Esophagus muscularis mucosa (tissue), 3 donors: ENCODE measurements around the gene TRAPPC12.

Experiments used
- EP300 ChIP-seq: sonication (generic); formaldehyde crosslinking; IDR thresholded peaks from one replicate; pipeline ENCODE4 v1.6.1; 2017; ENCODE audit warnings: antibody characterized with exemption
- TF ChIP-seq, protein P1 (sequence below), 3 experiments: fragments of 200-600 bp in 2 of 3; fragments of 450-650 bp in 1 of 3; sonication (generic) in 2 of 3; IDR thresholded peaks; one replicate each; pipeline ENCODE4 v1.5.1; 2017 to 2019; ENCODE audit warnings: antibody characterized with exemption in 3 of 3, mild to moderate bottlenecking in 2 of 3, moderate library complexity in 1 of 3

DNA sequence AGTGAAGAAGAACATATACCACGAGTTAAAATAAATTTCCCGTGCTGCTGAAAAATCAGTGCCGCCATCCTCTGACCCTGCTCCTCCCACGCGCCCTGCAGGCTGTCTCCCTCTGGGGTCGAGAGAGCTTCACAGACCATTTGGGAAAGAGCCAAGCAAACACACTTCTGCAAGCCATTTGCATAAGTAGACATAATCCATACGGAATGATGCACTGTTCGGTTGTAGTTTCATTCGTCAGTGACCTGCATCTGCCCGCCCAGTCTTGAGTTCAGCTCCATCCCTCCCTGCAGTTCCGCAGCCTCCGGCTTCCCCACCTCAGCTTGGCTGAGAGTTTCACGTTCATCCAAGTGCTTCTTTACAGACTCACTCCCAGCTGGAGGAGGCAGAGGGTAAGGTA lies 69.6 kb downstream of the TRAPPC12 start:
- TF ChIP-seq, protein P1, sequence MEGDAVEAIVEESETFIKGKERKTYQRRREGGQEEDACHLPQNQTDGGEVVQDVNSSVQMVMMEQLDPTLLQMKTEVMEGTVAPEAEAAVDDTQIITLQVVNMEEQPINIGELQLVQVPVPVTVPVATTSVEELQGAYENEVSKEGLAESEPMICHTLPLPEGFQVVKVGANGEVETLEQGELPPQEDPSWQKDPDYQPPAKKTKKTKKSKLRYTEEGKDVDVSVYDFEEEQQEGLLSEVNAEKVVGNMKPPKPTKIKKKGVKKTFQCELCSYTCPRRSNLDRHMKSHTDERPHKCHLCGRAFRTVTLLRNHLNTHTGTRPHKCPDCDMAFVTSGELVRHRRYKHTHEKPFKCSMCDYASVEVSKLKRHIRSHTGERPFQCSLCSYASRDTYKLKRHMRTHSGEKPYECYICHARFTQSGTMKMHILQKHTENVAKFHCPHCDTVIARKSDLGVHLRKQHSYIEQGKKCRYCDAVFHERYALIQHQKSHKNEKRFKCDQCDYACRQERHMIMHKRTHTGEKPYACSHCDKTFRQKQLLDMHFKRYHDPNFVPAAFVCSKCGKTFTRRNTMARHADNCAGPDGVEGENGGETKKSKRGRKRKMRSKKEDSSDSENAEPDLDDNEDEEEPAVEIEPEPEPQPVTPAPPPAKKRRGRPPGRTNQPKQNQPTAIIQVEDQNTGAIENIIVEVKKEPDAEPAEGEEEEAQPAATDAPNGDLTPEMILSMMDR (IDR thresholded peaks at IDR 0.05) = no peak
- TF ChIP-seq EP300 = no peak
